HG03139 (cell line): ENCODE data around the gene ELMOD2.
"Not testable (repeated sequence)": the region's sequence is repeated elsewhere in the genome, so short reads cannot be mapped to it uniquely, and the experiment has no call there.

Experiments used
- ATAC-seq: cut with Tn5 transposase; IDR thresholded peaks from one replicate; pipeline ENCODE4 v1.9.1; 2021; ENCODE audit not compliant: unreplicated experiment

ELMOD2 gene

GRCh38 chr4:140523857-140524742, at the start of gene ELMOD2:
ELMOD2 (plus strand) TSS chr4:140524168; CDS start chr4:140525429, 1,261 bp downstream.
- peak; percentile 100 for ATAC-seq

GRCh38 chr4:140483445-140483844, 40.5 kb upstream of the ELMOD2 start:
- ATAC-seq, result no peak

GRCh38 chr4:140485939-140486338, 38.0 kb upstream of the ELMOD2 start:
- no peak for ATAC-seq

GRCh38 chr4:140497405-140497746, 26.6 kb upstream of the ELMOD2 start:
- ATAC-seq, result no peak

GRCh38 chr4:140497747-140498636, 26.0 kb upstream of the ELMOD2 start, which contains the start of gene MGAT4D:
MGAT4D (minus strand) TSS chr4:140498293; CDS start chr4:140498222, 71 bp downstream.
- ATAC-seq, result no peak

GRCh38 chr4:140499391-140499790, 24.6 kb upstream of the ELMOD2 start:
- ATAC-seq, result no peak

- ATAC-seq, result no peak
Observed at GRCh38 chr4:140504261-140504660, 19.7 kb upstream of the ELMOD2 start.

GRCh38 chr4:140513765-140514164, 10.2 kb upstream of the ELMOD2 start:
- ATAC-seq, result not testable (repeated sequence)

GRCh38 chr4:140515423-140515822, 8.5 kb upstream of the ELMOD2 start:
- no peak for ATAC-seq

- ATAC-seq, result peak; percentile 2
Observed at GRCh38 chr4:140523370-140523856, 555 bp upstream of the ELMOD2 start.

- no peak for ATAC-seq
Observed at GRCh38 chr4:140529434-140529833, 5.5 kb downstream of the ELMOD2 start.

GRCh38 chr4:140533951-140534480, 10.0 kb downstream of the ELMOD2 start:
- no peak for ATAC-seq

GRCh38 chr4:140556372-140557085, 32.6 kb downstream of the ELMOD2 start:
- ATAC-seq, result peak; percentile 99

GRCh38 chr4:140557831-140558435, 34.0 kb downstream of the ELMOD2 start:
- ATAC-seq, result no peak

GRCh38 chr4:140559696-140560095, 35.7 kb downstream of the ELMOD2 start:
- no peak for ATAC-seq

- no peak for ATAC-seq
Observed at GRCh38 chr4:140568507-140569306, 44.7 kb downstream of the ELMOD2 start, which contains the start of gene UCP1. UCP1 (minus strand) TSS chr4:140568961; CDS start chr4:140568729, 232 bp downstream.

GRCh38 chr4:140569307-140569638, 45.3 kb downstream of the ELMOD2 start:
- no peak for ATAC-seq

GRCh38 chr4:140571620-140572019, 47.7 kb downstream of the ELMOD2 start:
- ATAC-seq, result no peak

GRCh38 chr4:140575489-140575888, 51.5 kb downstream of the ELMOD2 start:
- no peak for ATAC-seq
